ENCODE results near the gene HCAR1.

The HCAR1 gene, protein sequence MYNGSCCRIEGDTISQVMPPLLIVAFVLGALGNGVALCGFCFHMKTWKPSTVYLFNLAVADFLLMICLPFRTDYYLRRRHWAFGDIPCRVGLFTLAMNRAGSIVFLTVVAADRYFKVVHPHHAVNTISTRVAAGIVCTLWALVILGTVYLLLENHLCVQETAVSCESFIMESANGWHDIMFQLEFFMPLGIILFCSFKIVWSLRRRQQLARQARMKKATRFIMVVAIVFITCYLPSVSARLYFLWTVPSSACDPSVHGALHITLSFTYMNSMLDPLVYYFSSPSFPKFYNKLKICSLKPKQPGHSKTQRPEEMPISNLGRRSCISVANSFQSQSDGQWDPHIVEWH

DNA sequence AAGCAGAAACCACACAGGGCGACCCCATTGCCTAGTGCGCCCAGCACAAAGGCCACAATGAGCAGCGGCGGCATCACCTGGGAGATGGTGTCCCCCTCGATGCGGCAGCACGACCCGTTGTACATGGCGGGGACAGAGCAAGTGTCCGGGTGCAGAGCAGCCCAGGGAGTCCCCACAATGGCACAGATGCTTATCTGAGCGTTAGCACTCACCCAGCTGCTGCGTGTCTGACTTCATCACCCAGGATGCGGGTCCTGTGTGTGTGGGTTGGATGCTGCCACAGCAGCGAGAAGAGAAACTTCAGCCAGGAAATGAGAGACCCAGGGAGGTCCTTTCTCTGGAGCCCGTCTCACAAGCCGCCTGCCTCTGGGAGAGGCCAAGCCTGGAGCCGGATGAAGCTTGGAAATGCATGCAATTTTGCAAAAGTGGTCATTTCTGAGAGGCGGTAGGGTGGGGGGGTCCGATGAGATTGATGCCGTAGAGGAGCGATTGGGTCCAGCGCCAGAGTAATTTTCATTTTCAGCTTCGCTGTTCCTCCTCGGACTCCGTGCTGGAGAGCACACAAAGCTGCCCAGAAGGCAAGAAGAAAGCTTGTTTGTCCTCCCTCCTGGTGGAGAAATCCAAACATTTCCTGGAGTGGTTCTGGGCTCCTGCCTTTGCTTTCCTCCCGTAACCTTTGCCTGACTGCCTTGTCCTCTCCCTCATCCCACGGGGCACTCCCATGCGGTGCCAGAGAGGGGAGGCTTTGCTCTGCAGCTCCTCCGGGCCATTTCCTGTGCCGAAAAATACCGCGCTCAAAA, at the start of gene HCAR1:
Gene HCAR1, minus strand, starts transcription at position 630 of the 800 bp plus-strand sequence. Its CDS starts 505 bp downstream, at position 125.
- in situ Hi-C loops (cut with MboI; ENCODE audit: low sequenced_read_pairs): no loop called here

DNA sequence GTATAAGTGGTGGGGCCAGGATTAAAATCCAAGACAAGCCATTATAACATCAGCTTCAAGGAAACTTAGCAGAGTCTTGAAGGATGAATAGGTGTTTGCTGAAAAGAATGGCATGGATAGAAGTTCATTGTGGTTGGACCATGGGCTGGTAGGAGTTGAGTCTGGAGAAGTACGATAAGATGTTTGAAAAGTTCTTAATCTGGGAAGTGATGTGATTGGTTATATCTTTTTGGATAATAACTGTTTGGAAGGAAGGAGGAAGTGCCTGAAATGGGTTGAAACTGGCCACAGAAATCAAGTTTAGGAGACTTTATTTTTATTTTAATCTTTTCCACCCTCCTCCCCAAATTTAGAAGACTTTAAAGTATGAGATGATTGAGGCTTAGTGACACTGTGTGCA, 26.9 kb upstream of the HCAR1 start:
- in situ Hi-C loops (cut with MboI; ENCODE audit: low sequenced_read_pairs): no loop called here

DNA sequence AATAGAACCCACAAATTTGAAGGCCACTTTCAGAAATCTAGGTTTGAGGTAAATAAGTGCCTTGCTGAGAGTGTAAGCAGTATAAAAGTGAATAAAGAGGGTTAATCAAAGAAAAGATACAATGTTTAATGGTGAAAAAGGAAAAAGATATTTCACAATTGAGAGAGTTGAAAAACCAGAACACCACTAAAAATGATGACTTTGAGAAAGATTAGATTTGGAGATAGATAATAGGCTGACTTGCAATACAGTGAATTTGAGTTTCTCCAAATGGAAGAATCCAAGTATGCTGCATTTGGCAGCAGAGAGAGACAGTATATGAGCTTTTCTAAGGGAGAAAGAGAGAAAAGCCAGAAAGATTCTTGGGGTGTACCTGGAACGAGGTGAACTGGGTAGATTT, 24.1 kb upstream of the HCAR1 start:
- in situ Hi-C loops (cut with MboI; ENCODE audit: low sequenced_read_pairs): loop anchor here (5.0 kb wide), 1 partner anchor 117 kb away; no protein-coding TSS in a partner anchor

DNA sequence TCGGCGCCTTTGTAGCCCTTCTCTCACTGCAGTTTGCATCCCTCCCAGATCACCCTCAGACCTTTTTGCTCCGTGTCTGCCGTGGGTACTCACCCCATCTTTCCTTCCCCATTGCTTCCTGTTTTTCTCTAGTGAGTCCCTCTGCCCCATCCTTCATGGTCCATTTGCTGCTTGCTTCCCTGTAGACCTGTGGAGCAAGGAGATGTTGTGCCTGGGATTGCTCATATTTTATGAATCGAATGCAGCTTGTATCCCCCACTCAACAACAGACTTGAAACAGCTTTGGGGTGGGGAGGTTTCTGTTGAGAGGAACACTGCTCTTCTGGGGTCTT, 22.6 kb upstream of the HCAR1 start:
- in situ Hi-C loops (cut with MboI; ENCODE audit: low sequenced_read_pairs): loop anchor here (5.0 kb wide), 1 partner anchor 116 kb away; no protein-coding TSS in a partner anchor

DNA sequence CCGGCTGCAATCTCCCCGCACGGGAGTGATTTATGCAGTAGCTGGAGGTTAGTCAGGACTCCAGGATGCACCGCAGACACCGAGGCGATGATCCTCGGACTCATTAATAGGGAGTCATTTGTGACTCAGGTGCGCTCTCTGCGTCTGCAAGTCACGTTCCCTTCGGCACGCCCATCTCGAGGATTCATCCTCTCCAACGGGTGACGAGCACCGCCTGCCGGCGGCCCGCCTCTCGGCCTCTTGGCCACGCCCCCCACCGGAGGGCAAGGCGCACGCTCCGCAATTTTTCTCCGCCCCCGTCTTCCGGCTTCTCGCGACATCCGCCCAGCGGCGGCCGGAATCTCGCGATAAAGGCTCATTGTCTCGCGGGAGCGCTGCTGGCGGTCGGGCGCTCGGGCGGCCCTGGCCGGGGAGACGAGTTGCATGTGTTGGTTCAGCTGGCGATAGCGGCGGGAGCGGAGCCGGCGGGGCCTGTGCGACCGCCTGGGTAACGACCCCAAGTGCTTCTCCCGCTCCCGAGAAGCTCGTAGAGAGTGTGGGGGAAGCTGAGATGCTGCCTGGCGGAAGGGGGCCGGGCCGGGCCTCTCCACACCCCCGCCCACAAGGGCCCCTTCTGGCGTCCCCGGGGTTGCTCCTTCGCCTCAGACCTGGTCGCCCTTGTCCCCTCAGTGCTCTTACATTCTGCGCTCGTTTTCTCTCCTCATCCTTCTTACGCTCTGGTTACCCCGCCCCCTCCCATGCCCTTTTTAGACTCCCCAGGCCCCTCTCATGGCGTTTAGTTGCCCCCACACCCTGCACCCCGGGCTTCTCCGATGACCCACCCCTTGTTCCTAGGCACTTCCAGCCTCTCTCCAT, 22.0 kb upstream of the HCAR1 start, which contains the start of gene DENR:
Gene DENR, plus strand, starts transcription at position 361 of the 855 bp plus-strand sequence. CDS start 878 bp downstream, outside the sequence.
- in situ Hi-C loops (cut with MboI; ENCODE audit: low sequenced_read_pairs): loop anchor here (5.0 kb wide), 1 partner anchor 115 kb away; no protein-coding TSS in a partner anchor

DNA sequence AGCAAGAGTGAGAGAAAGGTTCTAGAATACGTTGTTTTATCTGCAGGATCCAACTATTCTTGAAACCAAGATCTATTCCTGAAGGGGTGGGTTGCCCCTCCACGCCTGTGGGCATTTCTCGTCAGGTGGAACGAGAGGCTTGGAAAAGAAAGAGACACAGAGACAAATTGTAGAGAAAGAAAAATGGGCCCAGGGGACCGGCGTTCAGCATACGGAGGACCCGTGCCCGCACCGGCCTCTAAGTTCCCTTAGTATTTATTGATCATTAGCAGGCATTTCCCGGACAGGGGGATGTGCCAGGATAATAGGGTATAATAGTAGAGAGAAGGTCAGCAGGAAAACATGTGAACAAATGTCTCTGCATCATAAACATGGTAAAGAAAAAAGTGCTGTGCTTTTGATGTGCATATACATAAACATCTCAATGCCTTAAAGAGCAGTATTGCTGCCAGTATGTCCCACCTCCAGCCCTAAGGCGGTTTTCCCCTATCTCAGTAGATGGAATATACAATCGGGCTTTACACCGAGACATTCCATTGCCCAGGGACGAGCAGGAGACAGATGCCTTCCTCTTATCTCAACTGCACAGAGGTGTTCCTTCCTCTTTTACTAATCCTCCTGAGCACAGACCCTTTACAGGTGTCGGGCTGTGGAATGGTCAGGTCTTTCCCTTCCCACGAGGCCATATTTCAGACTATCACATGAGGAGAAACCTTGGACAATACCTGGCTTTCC, 20.3 kb upstream of the HCAR1 start:
- in situ Hi-C loops (cut with MboI; ENCODE audit: low sequenced_read_pairs): loop anchor here (5.0 kb wide), 1 partner anchor 114 kb away; no protein-coding TSS in a partner anchor

DNA sequence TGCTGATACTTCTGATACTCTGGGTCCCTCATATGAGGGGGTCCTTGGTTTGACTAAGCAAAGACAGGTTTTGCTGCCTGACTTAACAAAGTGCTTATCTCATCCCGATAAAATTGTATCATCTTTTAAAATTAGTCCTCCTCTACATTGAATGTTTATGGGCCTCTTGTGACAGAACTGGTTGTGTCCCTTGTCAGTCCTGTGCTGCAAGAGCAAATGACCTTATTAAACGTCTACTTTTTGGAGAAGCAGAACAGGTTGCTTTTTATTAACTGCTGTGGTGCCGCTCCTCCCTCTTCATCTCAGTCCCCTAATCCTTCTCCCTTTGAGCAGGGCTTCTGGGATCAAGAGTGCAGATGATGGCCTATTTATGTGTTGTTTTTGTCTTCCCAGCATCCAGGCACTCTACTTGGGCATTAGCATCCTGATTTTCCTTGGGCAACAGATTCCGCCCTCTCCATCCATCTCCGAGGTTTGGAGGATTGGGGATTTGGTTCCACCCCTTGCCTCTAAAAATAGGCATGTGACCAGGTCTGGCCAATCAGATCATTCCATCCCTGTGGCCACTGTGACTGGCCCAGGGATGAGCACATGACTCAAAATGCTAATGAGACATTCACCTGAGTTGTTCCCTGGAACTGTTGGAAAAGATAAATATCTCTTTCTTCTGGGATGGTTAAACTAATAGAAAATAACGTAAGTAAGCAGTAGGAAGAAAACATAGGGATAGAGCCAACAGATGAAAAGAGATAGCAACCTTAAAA, 19.1 kb upstream of the HCAR1 start:
- in situ Hi-C loops (cut with MboI; ENCODE audit: low sequenced_read_pairs): loop anchor here (5.0 kb wide), 1 partner anchor 112 kb away; no protein-coding TSS in a partner anchor

DNA sequence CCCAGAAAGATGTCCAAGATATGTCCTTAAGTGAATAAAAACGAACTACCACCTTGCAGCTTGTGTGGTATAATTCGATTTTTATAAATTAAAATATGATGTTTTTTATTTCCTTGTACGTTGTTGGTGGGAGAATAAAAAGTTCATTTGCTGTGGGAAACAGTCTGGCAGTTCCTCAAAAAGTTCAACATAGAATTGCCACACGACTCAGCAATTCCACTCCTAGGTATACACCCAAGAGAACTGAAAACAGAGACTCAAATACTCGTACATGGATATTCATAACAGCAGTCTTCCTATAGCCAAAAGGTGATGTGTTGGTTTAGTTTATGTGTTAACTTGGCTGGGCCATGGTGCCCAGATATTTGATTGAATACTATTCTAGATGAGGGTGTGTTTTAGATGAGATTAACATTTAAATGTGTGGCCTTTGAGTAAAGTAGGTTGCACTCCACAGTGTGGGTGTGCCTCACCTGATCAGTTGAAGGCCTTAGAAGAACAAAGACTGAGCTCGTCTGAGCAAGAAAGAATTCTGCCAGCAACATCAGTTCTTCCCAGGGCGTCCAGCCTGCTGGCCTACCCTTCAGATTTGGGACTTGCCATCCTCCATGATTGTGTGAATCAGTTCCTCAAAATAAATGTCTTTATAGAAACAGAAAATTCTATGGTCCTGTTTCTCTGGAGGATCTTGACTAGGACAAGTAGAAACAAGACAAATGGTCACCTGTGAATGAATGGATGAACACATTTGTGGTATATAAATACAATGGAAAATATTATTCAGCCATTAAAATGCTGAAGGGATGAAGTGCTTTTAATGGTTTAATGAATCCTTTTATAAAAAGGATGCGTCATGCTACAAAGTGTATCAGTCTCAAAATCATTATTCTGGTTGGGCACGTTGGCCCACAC, 16.8 kb upstream of the HCAR1 start:
- in situ Hi-C loops (cut with MboI; ENCODE audit: low sequenced_read_pairs): no loop called here

DNA sequence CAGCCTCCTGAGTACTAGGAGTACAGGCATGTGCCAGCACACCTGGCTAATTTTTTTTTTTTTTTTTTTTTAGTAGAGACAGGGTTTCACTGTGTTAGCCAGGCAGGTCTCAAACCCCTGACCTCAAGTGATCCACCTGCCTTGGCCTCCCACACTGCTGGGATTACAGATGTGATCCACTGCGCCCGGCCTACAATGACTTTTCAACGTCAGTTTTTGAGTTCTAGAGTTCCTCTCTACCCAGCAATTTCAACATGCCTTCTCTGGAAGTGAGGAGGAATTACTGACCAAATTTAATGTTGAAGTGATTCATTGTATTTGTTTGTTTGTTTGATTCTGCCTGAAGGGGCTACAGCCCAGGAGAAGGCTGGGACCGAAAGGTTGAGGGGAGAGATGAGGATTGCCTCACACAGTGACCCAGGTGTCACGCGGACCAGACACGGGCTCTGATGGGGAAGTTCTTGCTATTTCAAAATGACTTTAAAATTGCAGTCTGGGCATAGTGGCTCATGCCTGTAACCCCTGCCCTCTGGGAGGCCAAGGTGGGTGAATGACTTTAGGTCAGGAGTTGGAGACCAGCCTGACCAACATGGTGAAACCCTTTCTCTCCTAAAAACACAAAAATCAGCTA, 13.4 kb upstream of the HCAR1 start:
- in situ Hi-C loops (cut with MboI; ENCODE audit: low sequenced_read_pairs): no loop called here

DNA sequence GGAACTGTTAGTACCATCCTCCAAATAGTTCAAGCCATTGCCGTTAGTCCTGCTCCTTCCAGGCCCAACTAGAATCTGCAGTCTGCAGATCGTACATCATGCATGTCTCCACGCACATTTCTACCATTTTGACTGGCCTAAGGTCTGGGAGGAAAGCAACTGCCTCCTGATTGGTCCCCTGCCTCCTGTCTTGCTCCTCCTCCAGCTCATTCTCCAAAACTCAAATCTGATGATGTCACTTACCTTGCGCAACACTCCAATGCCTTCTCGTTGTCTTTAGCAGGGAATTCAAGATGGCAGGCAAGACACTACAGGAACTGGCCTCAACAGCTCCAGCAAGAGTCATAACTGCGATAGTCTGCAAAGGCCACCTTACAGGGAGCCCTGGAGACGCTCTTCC, 9.7 kb upstream of the HCAR1 start:
- in situ Hi-C loops (cut with MboI; ENCODE audit: low sequenced_read_pairs): no loop called here

DNA sequence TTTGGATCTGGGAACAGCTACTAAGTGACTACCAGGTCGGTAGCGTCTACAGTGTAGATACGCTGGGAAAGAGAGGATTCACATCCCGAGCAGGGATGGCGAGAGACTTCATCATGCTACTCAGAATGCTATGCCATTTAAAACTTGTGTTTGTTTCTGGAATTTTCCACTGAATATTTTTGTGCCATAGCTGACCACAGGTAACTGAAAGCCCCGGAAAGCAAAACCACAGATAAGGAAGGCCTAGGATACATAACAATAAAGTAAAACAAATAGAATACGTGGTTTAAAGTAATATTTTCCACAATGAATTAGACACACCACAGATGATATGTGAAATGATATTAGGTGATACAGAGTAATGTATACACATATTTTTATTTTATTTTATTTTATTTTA, 7.9 kb upstream of the HCAR1 start:
- in situ Hi-C loops (cut with MboI; ENCODE audit: low sequenced_read_pairs): no loop called here

DNA sequence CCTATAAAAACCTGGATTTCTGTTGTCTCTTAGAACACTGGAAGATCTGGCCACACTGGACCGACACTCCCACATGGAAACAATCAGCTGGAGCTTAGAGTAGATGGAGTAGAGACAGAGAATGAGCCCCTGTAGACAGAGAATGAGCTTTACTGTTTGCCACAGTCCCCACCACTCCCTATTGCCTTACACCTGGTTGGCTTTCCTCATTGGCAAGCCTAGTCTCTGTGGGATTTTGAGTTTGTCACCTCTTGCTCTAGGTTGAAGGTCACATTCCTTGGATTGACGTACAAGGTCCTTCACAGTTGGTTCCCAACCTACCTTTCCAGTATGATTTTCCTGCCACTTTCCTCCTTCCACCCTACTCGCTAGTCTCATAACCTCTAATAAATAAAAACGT, 2.0 kb upstream of the HCAR1 start:
- in situ Hi-C loops (cut with MboI; ENCODE audit: low sequenced_read_pairs): no loop called here

DNA sequence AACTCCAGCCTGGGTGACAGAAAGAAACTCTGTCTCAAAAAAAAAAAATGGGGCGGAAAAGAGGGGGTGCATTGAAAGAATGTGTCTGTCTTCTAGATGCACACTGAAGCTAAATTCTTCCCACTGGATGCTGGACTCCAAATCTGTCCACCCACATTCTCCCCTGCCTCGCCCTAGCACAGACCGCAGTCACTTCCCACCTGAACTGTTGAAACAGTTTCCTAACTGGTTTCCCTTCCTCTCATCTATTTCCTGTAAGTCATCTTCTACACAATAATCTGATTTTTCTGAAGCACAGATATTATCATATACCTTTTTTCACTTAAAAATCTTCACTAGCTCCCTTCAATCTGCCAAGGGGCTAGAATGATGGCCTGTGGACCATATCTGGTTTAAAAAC, 1.5 kb upstream of the HCAR1 start:
- in situ Hi-C loops (cut with MboI; ENCODE audit: low sequenced_read_pairs): no loop called here

DNA sequence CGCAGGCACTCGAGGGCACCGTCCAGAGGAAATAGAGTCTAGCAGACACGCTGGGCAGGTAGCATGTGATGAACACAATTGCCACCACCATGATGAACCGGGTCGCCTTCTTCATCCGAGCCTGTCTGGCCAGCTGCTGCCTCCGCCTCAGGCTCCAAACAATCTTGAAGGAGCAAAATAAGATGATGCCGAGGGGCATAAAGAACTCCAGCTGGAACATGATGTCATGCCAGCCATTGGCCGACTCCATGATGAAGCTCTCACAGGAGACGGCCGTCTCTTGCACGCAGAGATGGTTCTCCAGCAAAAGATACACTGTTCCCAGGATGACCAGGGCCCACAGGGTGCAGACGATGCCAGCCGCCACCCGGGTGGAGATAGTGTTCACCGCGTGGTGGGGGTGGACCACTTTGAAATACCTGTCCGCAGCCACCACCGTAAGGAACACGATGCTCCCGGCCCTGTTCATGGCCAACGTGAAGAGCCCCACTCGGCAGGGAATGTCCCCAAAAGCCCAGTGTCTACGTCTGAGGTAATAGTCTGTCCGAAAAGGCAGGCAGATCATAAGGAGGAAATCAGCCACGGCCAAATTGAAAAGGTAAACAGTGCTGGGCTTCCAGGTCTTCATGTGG, 945 bp downstream of the HCAR1 start:
- in situ Hi-C loops (cut with MboI; ENCODE audit: low sequenced_read_pairs): no loop called here

DNA sequence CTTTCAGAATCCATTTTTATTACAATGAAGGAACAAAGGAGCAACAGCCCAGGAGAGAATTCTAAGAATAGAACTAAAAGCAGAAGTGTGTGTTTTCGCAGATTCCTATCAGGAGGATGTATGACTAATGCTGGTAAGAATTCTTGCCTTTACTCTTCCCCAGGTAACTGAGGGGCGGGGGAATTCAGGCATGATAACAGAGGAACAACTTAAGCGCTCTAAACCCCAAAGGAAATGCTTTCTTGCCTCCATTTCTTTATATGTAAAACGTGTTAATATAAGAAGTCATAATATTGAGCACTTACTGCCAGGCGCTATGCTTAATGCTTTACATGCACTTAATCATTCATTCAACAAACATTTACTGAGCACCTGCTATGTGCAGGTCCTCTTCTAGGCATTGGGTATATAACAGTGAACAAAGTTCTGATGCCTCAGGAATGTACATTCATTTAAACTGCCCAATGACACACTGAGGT, 4.5 kb downstream of the HCAR1 start:
- in situ Hi-C loops (cut with MboI; ENCODE audit: low sequenced_read_pairs): no loop called here

DNA sequence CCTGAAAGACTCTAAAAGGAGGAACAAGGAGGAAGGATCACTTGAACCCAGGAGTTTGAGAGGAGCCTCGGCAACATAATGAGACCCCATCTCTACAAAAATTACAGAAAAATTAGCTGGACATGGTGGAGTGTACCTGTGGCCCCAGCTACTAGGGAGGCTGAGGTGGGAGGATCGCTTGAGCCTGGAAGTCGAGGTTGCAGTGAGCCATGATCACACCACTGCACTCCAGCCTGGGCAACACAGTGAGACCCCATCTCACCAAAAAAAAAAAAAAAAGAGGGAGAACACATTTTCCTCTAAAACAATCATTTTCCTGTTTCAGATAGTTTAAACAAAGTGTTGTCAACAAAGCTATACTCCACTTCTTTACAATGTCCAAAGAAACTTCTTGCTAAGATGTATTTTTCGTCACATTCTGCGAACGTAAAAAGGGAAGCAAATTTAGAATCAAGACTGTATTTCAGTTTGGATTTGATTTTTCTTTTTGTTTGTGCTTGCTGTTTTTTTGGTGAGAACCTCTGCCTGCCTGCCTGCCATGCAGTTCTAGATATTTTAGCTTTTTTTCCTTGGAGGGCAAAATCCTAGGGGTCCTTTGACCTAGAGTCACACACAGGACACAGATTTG, 5.1 kb downstream of the HCAR1 start:
- in situ Hi-C loops (cut with MboI; ENCODE audit: low sequenced_read_pairs): no loop called here

DNA sequence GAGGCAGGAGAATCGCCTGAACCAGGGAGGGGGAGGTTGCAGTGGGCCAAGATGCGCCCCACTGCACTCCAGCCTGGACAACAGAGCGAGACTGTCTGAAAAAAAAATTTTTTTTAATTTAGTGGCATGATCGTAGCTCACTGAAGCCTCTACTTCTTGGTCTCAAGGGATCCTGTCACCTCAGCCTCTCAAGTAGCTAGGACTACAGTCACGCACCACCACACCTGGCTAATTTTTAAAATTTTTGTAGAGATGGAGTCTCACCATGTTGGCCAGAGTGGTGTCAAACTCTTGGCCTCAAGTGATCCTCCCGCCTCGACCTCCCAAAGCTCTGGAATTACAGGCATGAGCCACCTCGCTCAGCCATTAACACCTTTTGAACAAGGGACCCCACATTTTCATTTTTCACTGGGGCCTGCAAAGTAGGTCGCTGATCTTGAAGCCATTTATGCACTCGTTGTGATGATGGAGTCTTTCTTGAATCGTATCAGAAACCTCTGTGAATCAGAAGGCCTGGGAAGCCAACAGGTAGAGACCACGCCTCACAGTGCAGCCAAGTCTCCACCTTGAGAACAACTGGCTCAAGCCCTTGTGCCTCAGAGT, 5.9 kb downstream of the HCAR1 start:
- in situ Hi-C loops (cut with MboI; ENCODE audit: low sequenced_read_pairs): no loop called here

Measured in HL-60/S4 treated with phorbol 12-myristate 13-acetate at 8.2 ng/mL for 4 days and 3 days (cell line).